Measurements from ENCODE around the gene ANKRD33. TPM values are rescaled to one million over a fixed set of nuclear protein-coding genes. Genes with fewer than 3 reads are reported as not detected.

Gene ANKRD33
- polyA plus RNA-seq, 1 experiment: not detected

- Histone ChIP-seq H3K4me3 (ENCODE audit: low read depth, low read length) (no peak overlapping the region), H3K27me3 (ENCODE audit: control insufficient read depth, insufficient read depth, low read length) (no peaks in the 10 kb centered on the region; the same call in 1 of the 2 replicates), H3K36me3 (ENCODE audit: control insufficient read depth, insufficient read depth, low read length) (no peaks in the 10 kb centered on the region)
- POLR2A ChIA-PET: interaction anchor here (0.6 kb wide), 1 partner anchor 14 kb away, joined by 5 read pairs; no protein-coding TSS in a partner anchor
- TF ChIP-seq CTCF (IDR thresholded peaks at IDR 0.05; ENCODE audit: insufficient read depth, low read depth, low read length): no peak
- no peak for DNase-seq (ENCODE audit: low read depth)
- CTCF ChIA-PET: interaction anchor here (0.7 to 3.7 kb wide), 5 partner anchors 9 to 451 kb away, joined by 3 to 23 read pairs (median 3); no protein-coding TSS in a partner anchor
These were observed 15.8 kb upstream of the ANKRD33 start for GRCh38 chr12:51871918-51872688.

- POLR2A ChIA-PET: no interaction called here
- TF ChIP-seq CTCF (IDR thresholded peaks at IDR 0.05; ENCODE audit: insufficient read depth, low read depth, low read length): no peak
- H3K4me3 ChIP-seq (ENCODE audit: low read depth, low read length): no peak overlapping the region
- H3K36me3 ChIP-seq (ENCODE audit: control insufficient read depth, insufficient read depth, low read length): no peaks in the 10 kb centered on the region
- no peaks in the 10 kb centered on the region; the same call in 1 of the 2 replicates for H3K27me3 ChIP-seq (ENCODE audit: control insufficient read depth, insufficient read depth, low read length)
- CTCF ChIA-PET: interaction anchor here (0.9 to 4.8 kb wide), 5 partner anchors 8 to 452 kb away, joined by 3 to 63 read pairs (median 3); no protein-coding TSS in a partner anchor
- no peak for DNase-seq (ENCODE audit: low read depth)
These were observed 15.3 kb upstream of the ANKRD33 start for GRCh38 chr12:51872689-51872981.

- CTCF ChIA-PET: interaction anchor here (0.8 to 4.8 kb wide), 7 partner anchors 9 to 453 kb away, joined by 3 to 63 read pairs (median 6); partner anchors contain the start of gene SLC4A8
- DNase-seq (ENCODE audit: low read depth): no peak
- TF ChIP-seq CTCF (IDR thresholded peaks at IDR 0.05; ENCODE audit: insufficient read depth, low read depth, low read length): no peak
These were observed 14.5 kb upstream of the ANKRD33 start for GRCh38 chr12:51873251-51873994.

GRCh38 chr12:51874000-51874399 lies 13.9 kb upstream of the ANKRD33 start:
- ChIA-PET CTCF (interaction anchor here (0.8 to 4.8 kb wide), 11 partner anchors 10 to 453 kb away, joined by 3 to 63 read pairs (median 9); partner anchors contain the start of gene SLC4A8), POLR2A (no interaction called here)
- TF ChIP-seq CTCF (IDR thresholded peaks at IDR 0.05; ENCODE audit: insufficient read depth, low read depth, low read length): no peak
- Histone ChIP-seq H3K36me3 (ENCODE audit: control insufficient read depth, insufficient read depth, low read length) (no peaks in the 10 kb centered on the region), H3K27me3 (ENCODE audit: control insufficient read depth, insufficient read depth, low read length) (no peaks in the 10 kb centered on the region; the same call in 1 of the 2 replicates), H3K4me3 (ENCODE audit: low read depth, low read length) (no peak overlapping the region)
- DNase-seq (ENCODE audit: low read depth): no peak

More at GRCh38 chr12:51873251-51873994, 14.5 kb upstream of the ANKRD33 start:
- H3K4me3 ChIP-seq (ENCODE audit: low read depth, low read length): no peak overlapping the region
- no peaks in the 10 kb centered on the region for H3K36me3 ChIP-seq (ENCODE audit: control insufficient read depth, insufficient read depth, low read length)
- H3K27me3 ChIP-seq (ENCODE audit: control insufficient read depth, insufficient read depth, low read length): no peaks in the 10 kb centered on the region; the same call in 1 of the 2 replicates
- POLR2A ChIA-PET: no interaction called here

GRCh38 chr12:51874486-51874885 lies 13.4 kb upstream of the ANKRD33 start:
- ChIA-PET POLR2A (no interaction called here), CTCF (interaction anchor here (0.6 to 4.8 kb wide), 34 partner anchors 8 to 1778 kb away, joined by 3 to 63 read pairs (median 6); partner anchors contain the start of genes ANKRD33 and SLC4A8)
- no peaks in the 10 kb centered on the region for H3K36me3 ChIP-seq (ENCODE audit: control insufficient read depth, insufficient read depth, low read length)
- no peaks in the 10 kb centered on the region; the same call in 1 of the 2 replicates for H3K27me3 ChIP-seq (ENCODE audit: control insufficient read depth, insufficient read depth, low read length)
- no peak for TF ChIP-seq CTCF (IDR thresholded peaks at IDR 0.05; ENCODE audit: insufficient read depth, low read depth, low read length)
- no peak for DNase-seq (ENCODE audit: low read depth)
- no peak overlapping the region for H3K4me3 ChIP-seq (ENCODE audit: low read depth, low read length)

Data from BJ (cell line).